ENCODE data around the gene CRIP3. TPM values are rescaled to one million over a fixed set of nuclear protein-coding genes. Genes with fewer than 3 reads are reported as not detected.

CRIP3 gene
- total and polyA plus RNA-seq, 10 of the 15 experiments (the other 5 are each of a cell fraction or from before 2014, with no cell fraction given), result 1.5 to 9.2 (median 2.2) TPM

DNA sequence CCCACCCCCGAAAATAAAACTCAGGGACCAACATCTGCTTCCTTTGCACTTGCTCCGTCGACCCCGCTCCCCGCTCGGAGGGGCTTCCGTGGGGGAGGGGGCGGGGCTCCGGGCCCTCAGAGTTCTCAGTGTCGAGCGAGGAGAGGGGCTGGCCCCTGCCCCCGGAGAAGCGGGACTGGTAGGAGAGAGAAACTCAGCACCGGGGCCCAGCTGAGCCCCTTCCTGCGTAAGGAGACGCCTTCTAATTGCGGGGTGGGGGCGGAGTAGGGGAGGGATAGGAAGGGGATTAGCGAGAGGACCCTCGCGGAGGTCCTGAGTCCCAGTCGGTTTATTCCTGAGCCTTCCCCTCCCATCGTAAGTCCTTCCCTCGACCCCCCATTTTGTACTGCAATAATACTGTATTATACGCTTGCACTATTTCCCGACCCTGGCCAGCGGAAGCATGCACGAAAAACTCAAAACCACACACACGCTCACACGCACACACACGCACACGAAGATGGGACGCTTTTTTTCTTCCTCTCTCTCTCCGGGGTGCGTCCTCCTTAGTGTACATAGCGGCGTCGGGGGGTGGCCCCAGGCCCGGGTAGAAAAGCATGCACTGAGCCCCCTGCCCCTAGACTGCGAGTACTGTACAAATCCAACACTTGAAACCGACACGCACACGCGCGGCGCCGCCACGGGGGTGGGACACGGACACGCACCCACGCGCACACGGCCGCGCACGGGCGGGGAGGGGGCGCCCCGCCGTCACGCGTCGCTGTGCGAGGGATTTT lies 32.6 kb downstream of the CRIP3 start (continued):
- TF ChIP-seq, protein P1, sequence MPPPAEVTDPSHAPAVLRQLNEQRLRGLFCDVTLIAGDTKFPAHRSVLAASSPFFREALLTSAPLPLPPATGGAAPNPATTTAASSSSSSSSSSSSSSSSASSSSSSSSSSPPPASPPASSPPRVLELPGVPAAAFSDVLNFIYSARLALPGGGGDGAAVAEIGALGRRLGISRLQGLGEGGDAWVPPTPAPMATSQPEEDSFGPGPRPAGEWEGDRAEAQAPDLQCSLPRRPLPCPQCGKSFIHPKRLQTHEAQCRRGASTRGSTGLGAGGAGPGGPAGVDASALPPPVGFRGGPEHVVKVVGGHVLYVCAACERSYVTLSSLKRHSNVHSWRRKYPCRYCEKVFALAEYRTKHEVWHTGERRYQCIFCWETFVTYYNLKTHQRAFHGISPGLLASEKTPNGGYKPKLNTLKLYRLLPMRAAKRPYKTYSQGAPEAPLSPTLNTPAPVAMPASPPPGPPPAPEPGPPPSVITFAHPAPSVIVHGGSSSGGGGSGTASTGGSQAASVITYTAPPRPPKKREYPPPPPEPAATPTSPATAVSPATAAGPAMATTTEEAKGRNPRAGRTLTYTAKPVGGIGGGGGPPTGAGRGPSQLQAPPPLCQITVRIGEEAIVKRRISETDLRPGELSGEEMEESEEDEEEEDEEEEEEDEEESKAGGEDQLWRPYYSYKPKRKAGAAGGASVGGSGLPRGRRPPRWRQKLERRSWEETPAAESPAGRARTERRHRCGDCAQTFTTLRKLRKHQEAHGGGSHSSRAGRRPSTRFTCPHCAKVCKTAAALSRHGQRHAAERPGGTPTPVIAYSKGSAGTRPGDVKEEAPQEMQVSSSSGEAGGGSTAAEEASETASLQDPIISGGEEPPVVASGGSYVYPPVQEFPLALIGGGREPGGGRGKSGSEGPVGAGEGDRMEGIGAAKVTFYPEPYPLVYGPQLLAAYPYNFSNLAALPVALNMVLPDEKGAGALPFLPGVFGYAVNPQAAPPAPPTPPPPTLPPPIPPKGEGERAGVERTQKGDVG (CRISPR knock-in tag; IDR thresholded peaks at IDR 0.05), result no peak
- TF ChIP-seq, protein P2, sequence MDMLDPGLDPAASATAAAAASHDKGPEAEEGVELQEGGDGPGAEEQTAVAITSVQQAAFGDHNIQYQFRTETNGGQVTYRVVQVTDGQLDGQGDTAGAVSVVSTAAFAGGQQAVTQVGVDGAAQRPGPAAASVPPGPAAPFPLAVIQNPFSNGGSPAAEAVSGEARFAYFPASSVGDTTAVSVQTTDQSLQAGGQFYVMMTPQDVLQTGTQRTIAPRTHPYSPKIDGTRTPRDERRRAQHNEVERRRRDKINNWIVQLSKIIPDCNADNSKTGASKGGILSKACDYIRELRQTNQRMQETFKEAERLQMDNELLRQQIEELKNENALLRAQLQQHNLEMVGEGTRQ (IDR thresholded peaks at IDR 0.05; ENCODE audit: borderline replicate concordance, low read depth, low read length), result no peak
- TF ChIP-seq NR2C1 (IDR thresholded peaks at IDR 0.05), result no peak
- TF ChIP-seq TAF1 (IDR thresholded peaks at IDR 0.05; ENCODE audit: borderline replicate concordance, low read depth, low read length), result no peak
- TF ChIP-seq, protein P3, sequence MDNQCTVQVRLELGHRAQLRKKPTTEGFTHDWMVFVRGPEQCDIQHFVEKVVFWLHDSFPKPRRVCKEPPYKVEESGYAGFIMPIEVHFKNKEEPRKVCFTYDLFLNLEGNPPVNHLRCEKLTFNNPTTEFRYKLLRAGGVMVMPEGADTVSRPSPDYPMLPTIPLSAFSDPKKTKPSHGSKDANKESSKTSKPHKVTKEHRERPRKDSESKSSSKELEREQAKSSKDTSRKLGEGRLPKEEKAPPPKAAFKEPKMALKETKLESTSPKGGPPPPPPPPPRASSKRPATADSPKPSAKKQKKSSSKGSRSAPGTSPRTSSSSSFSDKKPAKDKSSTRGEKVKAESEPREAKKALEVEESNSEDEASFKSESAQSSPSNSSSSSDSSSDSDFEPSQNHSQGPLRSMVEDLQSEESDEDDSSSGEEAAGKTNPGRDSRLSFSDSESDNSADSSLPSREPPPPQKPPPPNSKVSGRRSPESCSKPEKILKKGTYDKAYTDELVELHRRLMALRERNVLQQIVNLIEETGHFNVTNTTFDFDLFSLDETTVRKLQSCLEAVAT (IDR thresholded peaks at IDR 0.05), result no peak
- no peak for TF ChIP-seq NRF1 (conservative IDR thresholded peaks at IDR 0.05; ENCODE audit: low read depth, low read length)
- no peak for TF ChIP-seq CHD4 (IDR thresholded peaks at IDR 0.05)
- no peak for TF ChIP-seq POLR2A (IDR thresholded peaks at IDR 0.05; ENCODE audit: low read depth, low read length)
- TF ChIP-seq, protein P4, sequence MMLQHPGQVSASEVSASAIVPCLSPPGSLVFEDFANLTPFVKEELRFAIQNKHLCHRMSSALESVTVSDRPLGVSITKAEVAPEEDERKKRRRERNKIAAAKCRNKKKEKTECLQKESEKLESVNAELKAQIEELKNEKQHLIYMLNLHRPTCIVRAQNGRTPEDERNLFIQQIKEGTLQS (IDR thresholded peaks at IDR 0.05; ENCODE audit: borderline replicate concordance, extremely low read depth, low read depth, low read length), result no peak
- TF ChIP-seq MYB (IDR thresholded peaks at IDR 0.05; ENCODE audit: borderline replicate concordance, low read depth, low read length), result no peak
- TF ChIP-seq CREM (IDR thresholded peaks at IDR 0.05; ENCODE audit: low read depth), result no peak
- TF ChIP-seq PAX5 (IDR thresholded peaks at IDR 0.05; ENCODE audit: borderline replicate concordance, low read depth, low read length), result 0 out of 2 replicates have a peak, but pooled peaks have one; percentile 54
- TF ChIP-seq RB1 (IDR thresholded peaks at IDR 0.05; ENCODE audit: borderline replicate concordance), result no peak
- TF ChIP-seq, protein P5, sequence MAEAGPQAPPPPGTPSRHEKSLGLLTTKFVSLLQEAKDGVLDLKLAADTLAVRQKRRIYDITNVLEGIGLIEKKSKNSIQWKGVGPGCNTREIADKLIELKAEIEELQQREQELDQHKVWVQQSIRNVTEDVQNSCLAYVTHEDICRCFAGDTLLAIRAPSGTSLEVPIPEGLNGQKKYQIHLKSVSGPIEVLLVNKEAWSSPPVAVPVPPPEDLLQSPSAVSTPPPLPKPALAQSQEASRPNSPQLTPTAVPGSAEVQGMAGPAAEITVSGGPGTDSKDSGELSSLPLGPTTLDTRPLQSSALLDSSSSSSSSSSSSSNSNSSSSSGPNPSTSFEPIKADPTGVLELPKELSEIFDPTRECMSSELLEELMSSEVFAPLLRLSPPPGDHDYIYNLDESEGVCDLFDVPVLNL (IDR thresholded peaks at IDR 0.05; ENCODE audit: low read depth, low read length), result no peak
- TF ChIP-seq YBX1 (IDR thresholded peaks at IDR 0.05), result no peak
- no peak for TF ChIP-seq SP1 (IDR thresholded peaks at IDR 0.05; ENCODE audit: low read depth, low read length)
- no peak; the same call in 1 of the 2 replicates for TF ChIP-seq MTA2 (IDR thresholded peaks at IDR 0.05; ENCODE audit: low read depth)
- no peak for TF ChIP-seq SREBF2 (IDR thresholded peaks at IDR 0.05; ENCODE audit: low read length)
- TF ChIP-seq IRF4 (IDR thresholded peaks at IDR 0.05; ENCODE audit: low read depth, low read length), result no peak
